ENCODE data around the gene RPS6KA2. TPM values are rescaled to one million over a fixed set of nuclear protein-coding genes. Genes with fewer than 3 reads are reported as not detected.

RPS6KA2 gene
- total and polyA plus RNA-seq, 2 donors (not counting 3 experiments of a cell fraction or from before 2014, with no cell fraction given) = 54.5 to 75.8 TPM

DNA sequence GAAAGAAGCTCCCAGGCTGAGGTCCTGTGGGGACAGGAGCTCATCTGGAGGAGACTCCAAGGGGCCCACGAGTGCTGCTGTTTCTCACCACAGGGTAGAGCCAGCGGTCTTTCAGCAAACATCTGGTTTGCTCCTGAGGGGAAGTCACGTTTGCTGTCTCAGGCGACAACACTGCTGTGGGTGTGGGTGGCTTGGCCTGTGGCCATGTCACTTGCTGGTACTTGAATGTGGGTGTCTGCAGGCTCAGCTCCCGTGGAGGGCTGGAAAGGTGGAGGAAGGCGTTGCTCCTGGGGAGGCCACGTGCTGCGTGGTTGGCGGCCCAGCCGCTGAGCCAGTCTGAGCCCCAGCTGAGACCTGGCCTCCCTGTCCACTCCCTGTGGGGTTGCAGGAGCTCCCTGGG is 191.5 kb downstream of the RPS6KA2 start:
- dilution Hi-C loops (cut with MboI; ENCODE audit: extremely low pct_ligation_motif_present, low sequenced_read_pairs) (no loop called here), intact Hi-C loops (cut with micrococcal nuclease) (no loop called here)
- no peaks in the 10 kb centered on the region for H4K20me1 ChIP-seq (replicated peaks; ENCODE audit: control insufficient read depth, extremely low read depth, insufficient read depth, low read length)
- H2AFZ ChIP-seq (ENCODE audit: low read depth, low read length) = no peak overlapping the region
- peaks cover 10% of the 10 kb centered on the region for H3K4me1 ChIP-seq (ENCODE audit: control insufficient read depth, extremely low read depth, insufficient read depth, low read length)
- H3K9me1 ChIP-seq (replicated peaks; ENCODE audit: control insufficient read depth, extremely low read depth, insufficient read depth, low read length) = no peaks in the 10 kb centered on the region
- H3K9ac ChIP-seq (replicated peaks; ENCODE audit: extremely low read depth, insufficient read depth, low read length) = no peak overlapping the region
- no TSS peak for BruUV-seq (replicated peaks)
- H3K27ac ChIP-seq (ENCODE audit: insufficient read depth, low read depth, low read length) = no peak overlapping the region
- H3K9me3 ChIP-seq (replicated peaks; ENCODE audit: control insufficient read depth, insufficient read depth, low read length) = no peaks in the 10 kb centered on the region
- ChIA-PET POLR2A (no interaction called here), CTCF (no interaction called here)
- H3K36me3 ChIP-seq (ENCODE audit: control insufficient read depth in 2 of 2, extremely low read depth in 1 of 2, insufficient read depth in 2 of 2, low read length in 2 of 2) = peaks cover 0 to 14% of the 10 kb centered on the region in 2 experiments
- H3K79me2 ChIP-seq (ENCODE audit: control insufficient read depth, insufficient read depth, low read length) = no peaks in the 10 kb centered on the region
- H3K27me3 ChIP-seq (ENCODE audit: control insufficient read depth in 2 of 2, insufficient read depth in 2 of 2, low read length in 2 of 2) = no peaks in the 10 kb centered on the region
- no peak overlapping the region for H3K4me3 ChIP-seq (replicated peaks in 1 of 3; ENCODE audit: insufficient read depth in 1 of 3, low read depth in 1 of 3, low read length in 3 of 3)
- DNase-seq (ENCODE audit: low read depth, low spot score) (no peak), FAIRE-seq (no peak)
- no peak overlapping the region for H3K4me2 ChIP-seq (ENCODE audit: insufficient read depth, low read length)
- no peak for TF ChIP-seq EZH2 (IDR thresholded peaks at IDR 0.05; ENCODE audit: borderline replicate concordance, low read depth, low read length, severe bottlenecking)
- no peak for TF ChIP-seq MAX (IDR thresholded peaks at IDR 0.05; ENCODE audit: insufficient read depth, insufficient read length)
- TF ChIP-seq GATA2 (IDR thresholded peaks at IDR 0.05; ENCODE audit: insufficient read depth, insufficient read length, low read depth, low read length) = no peak
- TF ChIP-seq FOS (IDR thresholded peaks at IDR 0.05; ENCODE audit: borderline replicate concordance, insufficient read depth, low read length) = no peak
- no peak for TF ChIP-seq CTCF (IDR thresholded peaks at IDR 0.05; ENCODE audit: extremely low read depth in 1 of 2, insufficient read depth in 1 of 2, low read depth in 1 of 2, low read length in 2 of 2)
- no peak for TF ChIP-seq JUN (IDR thresholded peaks at IDR 0.05; ENCODE audit: borderline replicate concordance, insufficient read depth, insufficient read length, low read depth)
- TF ChIP-seq POLR2A (IDR thresholded peaks at IDR 0.05; ENCODE audit: low read depth, low read length) = no peak
- no peak for TF ChIP-seq POLR2AphosphoS5 (IDR thresholded peaks at IDR 0.05; ENCODE audit: insufficient read depth, low read depth, low read length)
- TF ChIP-seq MYC (IDR thresholded peaks at IDR 0.05; ENCODE audit: low read depth, low read length) = no peak

Data from endothelial cell of umbilical vein (primary cell).